MCF 10A (cell line): ENCODE results near the gene SDK2. TPM values are rescaled to one million over a fixed set of nuclear protein-coding genes. Genes with fewer than 3 reads are reported as not detected.

Experiments used
- BruUV-seq: library from RNA; stranded (reverse); fragments of 400-500 nt; replicated peaks from 2 replicates; lab custom pipeline; 2021; lab: Mats Ljungman, UMichigan
- CTCF ChIA-PET: fragments of 300-600 bp; sonication (Branson Sonifier 250); formaldehyde crosslinking; extraction: SDS; loops from one replicate; lab custom pipeline; 2021; ENCODE audit warnings: antibody characterized with exemption, inconsistent platforms; lab: Yijun Ruan, JAX
- POLR2A ChIA-PET: fragments of 300-600, 350-650 bp; sonication (Branson Sonifier 250); formaldehyde crosslinking; extraction: SDS; loops from one replicate; lab custom pipeline; 2020; ENCODE audit warnings: antibody characterized with exemption, inconsistent platforms; lab: Yijun Ruan, JAX
- DNase-seq: peaks from one replicate; pipeline ENCODE4 v3.0.0-alpha.2; 2018; ENCODE audit not compliant: unreplicated experiment
- H3K27ac Mint-ChIP-seq: one replicate; pipeline ENCODE4 v1.8.0; 2022; ENCODE audit warnings: mild to moderate bottlenecking, low read depth, mixed read lengths; ENCODE audit not compliant: unreplicated experiment
- H3K27me3 Mint-ChIP-seq: one replicate; pipeline ENCODE4 v1.8.0; 2022; ENCODE audit warnings: mixed read lengths; ENCODE audit not compliant: insufficient read depth, unreplicated experiment
- H3K36me3 Mint-ChIP-seq: one replicate; pipeline ENCODE4 v1.8.0; 2022; ENCODE audit warnings: mild to moderate bottlenecking, moderate library complexity, mixed read lengths; ENCODE audit not compliant: insufficient read depth, unreplicated experiment
- H3K4me1 Mint-ChIP-seq: one replicate; pipeline ENCODE4 v1.8.0; 2022; ENCODE audit warnings: mixed read lengths; ENCODE audit not compliant: insufficient read depth, unreplicated experiment
- H3K4me3 Mint-ChIP-seq: one replicate; pipeline ENCODE4 v1.8.0; 2022; ENCODE audit warnings: mild to moderate bottlenecking, moderate library complexity, mixed read lengths; ENCODE audit not compliant: unreplicated experiment
- H3K9me3 Mint-ChIP-seq: one replicate; pipeline ENCODE4 v1.8.0; 2022; ENCODE audit warnings: mixed read lengths; ENCODE audit not compliant: unreplicated experiment
- CTCF ChIP-seq: fragments of 200-600 bp; IDR thresholded peaks from one replicate; pipeline ENCODE4 v1.8.0; 2022; ENCODE audit warnings: antibody characterized with exemption, mild to moderate bottlenecking; ENCODE audit not compliant: unreplicated experiment
- intact Hi-C: fragments of 100-400 bp; cut with micrococcal nuclease; formaldehyde crosslinking; loops from 2 replicates; pipeline ENCODE4 v1.14.1; 2022
- total RNA-seq: library from RNA; stranded (reverse); gene quantifications from 2 replicates; pipeline ENCODE4 v1.2.3, GENCODE V29; 2022

SDK2 gene
- total RNA-seq, 1 experiment from 2014 or later, result not detected

- H3K27ac Mint-ChIP-seq, result no peak overlapping the region
- no peaks in the 10 kb centered on the region for H3K9me3 Mint-ChIP-seq
- ChIA-PET CTCF (interaction anchor here (0.7 to 1.0 kb wide), 2 partner anchors 11 to 34 kb away, joined by 3 read pairs; no protein-coding TSS in a partner anchor), POLR2A (no interaction called here)
- H3K27me3 Mint-ChIP-seq, result peaks cover 33% of the 10 kb centered on the region
- TF ChIP-seq CTCF, result no peak
- H3K36me3 Mint-ChIP-seq, result no peaks in the 10 kb centered on the region
- no peaks in the 10 kb centered on the region for H3K4me1 Mint-ChIP-seq
- no TSS peak for BruUV-seq
- no peak for DNase-seq
- intact Hi-C loops, result no loop called here
- no peak overlapping the region for H3K4me3 Mint-ChIP-seq
Observed at GRCh38 chr17:73464447-73464846, 179.8 kb downstream of the SDK2 start.

GRCh38 chr17:73463821-73464220, 180.4 kb downstream of the SDK2 start:
- H3K27me3 Mint-ChIP-seq, result peaks cover 40% of the 10 kb centered on the region
- H3K4me1 Mint-ChIP-seq, result no peaks in the 10 kb centered on the region
- no peaks in the 10 kb centered on the region for H3K9me3 Mint-ChIP-seq
- intact Hi-C loops, result no loop called here
- CTCF ChIA-PET, result interaction anchor here (0.7 to 1.0 kb wide), 2 partner anchors 11 to 34 kb away, joined by 3 read pairs; no protein-coding TSS in a partner anchor
- no peak for DNase-seq
- POLR2A ChIA-PET, result no interaction called here
- no peak overlapping the region for H3K4me3 Mint-ChIP-seq
- H3K27ac Mint-ChIP-seq, result no peak overlapping the region
- H3K36me3 Mint-ChIP-seq, result no peaks in the 10 kb centered on the region
- no peak for TF ChIP-seq CTCF
- BruUV-seq, result no TSS peak

- no TSS peak for BruUV-seq
- no peak for DNase-seq
- Mint-ChIP-seq H3K27me3 (peaks cover 42% of the 10 kb centered on the region), H3K4me1 (no peaks in the 10 kb centered on the region), H3K27ac (no peak overlapping the region), H3K4me3 (no peak overlapping the region), H3K36me3 (no peaks in the 10 kb centered on the region), H3K9me3 (no peaks in the 10 kb centered on the region)
- ChIA-PET POLR2A (no interaction called here), CTCF (no interaction called here)
- intact Hi-C loops, result no loop called here
- no peak for TF ChIP-seq CTCF
Observed at GRCh38 chr17:73462823-73463222, 181.4 kb downstream of the SDK2 start.

- no peak for DNase-seq
- ChIA-PET CTCF (no interaction called here), POLR2A (no interaction called here)
- H3K9me3 Mint-ChIP-seq, result no peaks in the 10 kb centered on the region
- no peak overlapping the region for H3K4me3 Mint-ChIP-seq
- H3K27me3 Mint-ChIP-seq, result peaks cover 47% of the 10 kb centered on the region
- no peaks in the 10 kb centered on the region for H3K36me3 Mint-ChIP-seq
- BruUV-seq, result no TSS peak
- H3K4me1 Mint-ChIP-seq, result no peaks in the 10 kb centered on the region
- TF ChIP-seq CTCF, result no peak
- H3K27ac Mint-ChIP-seq, result no peak overlapping the region
- intact Hi-C loops, result no loop called here
Observed at GRCh38 chr17:73459980-73460379, 184.3 kb downstream of the SDK2 start.
